ENCODE data around the gene ZNF641. TPM values are rescaled to one million over a fixed set of nuclear protein-coding genes. Genes with fewer than 3 reads are reported as not detected.

The ZNF641 gene
- total and polyA plus RNA-seq, 2 of the 13 experiments (the other 11 are each of a cell fraction or from before 2014, with no cell fraction given): 4.4 to 6.6 TPM

- TF ChIP-seq, protein P1, sequence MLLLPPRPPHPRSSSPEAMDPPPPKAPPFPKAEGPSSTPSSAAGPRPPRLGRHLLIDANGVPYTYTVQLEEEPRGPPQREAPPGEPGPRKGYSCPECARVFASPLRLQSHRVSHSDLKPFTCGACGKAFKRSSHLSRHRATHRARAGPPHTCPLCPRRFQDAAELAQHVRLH (CRISPR knock-in tag; IDR thresholded peaks at IDR 0.05; ENCODE audit: borderline replicate concordance, low read depth): no peak
- TF ChIP-seq THAP11 (CRISPR knock-in tag; IDR thresholded peaks at IDR 0.05): 0 out of 2 replicates have a peak, but pooled peaks have one; percentile 35
- peak; percentile 83 for TF ChIP-seq ZFX (CRISPR knock-in tag; IDR thresholded peaks at IDR 0.05; ENCODE audit: low read depth)
- TF ChIP-seq, protein P2, sequence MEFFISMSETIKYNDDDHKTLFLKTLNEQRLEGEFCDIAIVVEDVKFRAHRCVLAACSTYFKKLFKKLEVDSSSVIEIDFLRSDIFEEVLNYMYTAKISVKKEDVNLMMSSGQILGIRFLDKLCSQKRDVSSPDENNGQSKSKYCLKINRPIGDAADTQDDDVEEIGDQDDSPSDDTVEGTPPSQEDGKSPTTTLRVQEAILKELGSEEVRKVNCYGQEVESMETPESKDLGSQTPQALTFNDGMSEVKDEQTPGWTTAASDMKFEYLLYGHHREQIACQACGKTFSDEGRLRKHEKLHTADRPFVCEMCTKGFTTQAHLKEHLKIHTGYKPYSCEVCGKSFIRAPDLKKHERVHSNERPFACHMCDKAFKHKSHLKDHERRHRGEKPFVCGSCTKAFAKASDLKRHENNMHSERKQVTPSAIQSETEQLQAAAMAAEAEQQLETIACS (CRISPR knock-in tag; IDR thresholded peaks at IDR 0.05): 0 out of 2 replicates have a peak, but pooled peaks have one; percentile 25
- TF ChIP-seq ZNF263 (CRISPR knock-in tag; IDR thresholded peaks at IDR 0.05): peak; percentile 57; the same call in 1 of the 2 replicates
- TF ChIP-seq RBAK (CRISPR knock-in tag; IDR thresholded peaks at IDR 0.05): no peak
- TF ChIP-seq ZNF629 (CRISPR knock-in tag; conservative IDR thresholded peaks at IDR 0.05): 0 out of 2 replicates have a peak, but pooled peaks have one; percentile 15
- TF ChIP-seq TGIF2 (CRISPR knock-in tag; IDR thresholded peaks at IDR 0.05): 0 out of 2 replicates have a peak, but pooled peaks have one; percentile 30
- TF ChIP-seq ZNF841 (CRISPR knock-in tag; IDR thresholded peaks at IDR 0.05; ENCODE audit: borderline replicate concordance): no peak
- TF ChIP-seq POGK (CRISPR knock-in tag; conservative IDR thresholded peaks at IDR 0.05): 0 out of 2 replicates have a peak, but pooled peaks have one; percentile 41
- peak; percentile 97 for TF ChIP-seq CEBPG (CRISPR knock-in tag; IDR thresholded peaks at IDR 0.05)
- TF ChIP-seq HMG20B (CRISPR knock-in tag; conservative IDR thresholded peaks at IDR 0.05): 0 out of 2 replicates have a peak, but pooled peaks have one; percentile 46
- peak; percentile 30; the same call in 1 of the 2 replicates for TF ChIP-seq FOSL2 (CRISPR knock-in tag; IDR thresholded peaks at IDR 0.05)
- peak; percentile 100 for TF ChIP-seq ZNF746 (CRISPR knock-in tag; IDR thresholded peaks at IDR 0.05)
- TF ChIP-seq, protein P3, sequence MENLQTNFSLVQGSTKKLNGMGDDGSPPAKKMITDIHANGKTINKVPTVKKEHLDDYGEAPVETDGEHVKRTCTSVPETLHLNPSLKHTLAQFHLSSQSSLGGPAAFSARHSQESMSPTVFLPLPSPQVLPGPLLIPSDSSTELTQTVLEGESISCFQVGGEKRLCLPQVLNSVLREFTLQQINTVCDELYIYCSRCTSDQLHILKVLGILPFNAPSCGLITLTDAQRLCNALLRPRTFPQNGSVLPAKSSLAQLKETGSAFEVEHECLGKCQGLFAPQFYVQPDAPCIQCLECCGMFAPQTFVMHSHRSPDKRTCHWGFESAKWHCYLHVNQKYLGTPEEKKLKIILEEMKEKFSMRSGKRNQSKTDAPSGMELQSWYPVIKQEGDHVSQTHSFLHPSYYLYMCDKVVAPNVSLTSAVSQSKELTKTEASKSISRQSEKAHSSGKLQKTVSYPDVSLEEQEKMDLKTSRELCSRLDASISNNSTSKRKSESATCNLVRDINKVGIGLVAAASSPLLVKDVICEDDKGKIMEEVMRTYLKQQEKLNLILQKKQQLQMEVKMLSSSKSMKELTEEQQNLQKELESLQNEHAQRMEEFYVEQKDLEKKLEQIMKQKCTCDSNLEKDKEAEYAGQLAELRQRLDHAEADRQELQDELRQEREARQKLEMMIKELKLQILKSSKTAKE (CRISPR knock-in tag; IDR thresholded peaks at IDR 0.05; ENCODE audit: borderline replicate concordance): no peak
- no peak for TF ChIP-seq SOX13 (IDR thresholded peaks at IDR 0.05)
- 0 out of 4 replicates have a peak, but pooled peaks of 1 of the 2 experiments have one; percentile 18 for TF ChIP-seq SOX13 (CRISPR knock-in tag; conservative IDR thresholded peaks at IDR 0.05 in 1 of 2, IDR thresholded peaks at IDR 0.05 in 1 of 2)
- TF ChIP-seq REPIN1 (CRISPR knock-in tag; IDR thresholded peaks at IDR 0.05; ENCODE audit: borderline replicate concordance, low read depth): 0 out of 2 replicates have a peak, but pooled peaks have one; percentile 13
- peak; percentile 81 for TF ChIP-seq ZNF691 (CRISPR knock-in tag; IDR thresholded peaks at IDR 0.05; ENCODE audit: borderline replicate concordance, low read depth)
- 0 out of 2 replicates have a peak, but pooled peaks have one; percentile 19 for TF ChIP-seq ZNF772 (CRISPR knock-in tag; IDR thresholded peaks at IDR 0.05)
- TF ChIP-seq, protein P4, sequence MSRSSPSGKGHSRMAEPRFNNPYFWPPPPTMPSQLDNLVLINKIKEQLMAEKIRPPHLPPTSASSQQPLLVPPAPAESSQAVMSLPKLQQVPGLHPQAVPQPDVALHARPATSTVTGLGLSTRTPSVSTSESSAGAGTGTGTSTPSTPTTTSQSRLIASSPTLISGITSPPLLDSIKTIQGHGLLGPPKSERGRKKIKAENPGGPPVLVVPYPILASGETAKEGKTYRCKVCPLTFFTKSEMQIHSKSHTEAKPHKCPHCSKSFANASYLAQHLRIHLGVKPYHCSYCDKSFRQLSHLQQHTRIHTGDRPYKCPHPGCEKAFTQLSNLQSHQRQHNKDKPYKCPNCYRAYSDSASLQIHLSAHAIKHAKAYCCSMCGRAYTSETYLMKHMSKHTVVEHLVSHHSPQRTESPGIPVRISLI (CRISPR knock-in tag; IDR thresholded peaks at IDR 0.05; ENCODE audit: borderline replicate concordance): no peak
- no peak for TF ChIP-seq EEA1 (CRISPR knock-in tag; IDR thresholded peaks at IDR 0.05; ENCODE audit: borderline replicate concordance)
These were observed 446 bp upstream of the ZNF641 start (continued) for GRCh38 chr12:48351022-48351708.

Data from HepG2 (cell line).